HEK293 (cell line): ENCODE measurements around the gene DNER.

Experiments
- CTCF ChIP-seq: fragments of 450-650 bp; formaldehyde crosslinking; IDR thresholded peaks from 2 replicates; pipeline ENCODE4 v1.5.1; 2016; ENCODE audit warnings: missing biosample characterization, missing genetic modification characterization
- KLF1 ChIP-seq: fragments of 450-650 bp; formaldehyde crosslinking; IDR thresholded peaks from 2 replicates; pipeline ENCODE4 v1.5.1; 2016; ENCODE audit warnings: missing biosample characterization, missing genetic modification characterization
- PRDM1 ChIP-seq: fragments of 450-650 bp; formaldehyde crosslinking; IDR thresholded peaks from 2 replicates; pipeline ENCODE4; 2016; ENCODE audit warnings: missing biosample characterization, missing genetic modification characterization
- REST ChIP-seq: fragments of 450-650 bp; formaldehyde crosslinking; IDR thresholded peaks from 2 replicates; pipeline ENCODE4 v1.5.1; 2016; ENCODE audit warnings: missing biosample characterization, missing genetic modification characterization
- YY1 ChIP-seq: fragments of 450-650 bp; formaldehyde crosslinking; IDR thresholded peaks from 2 replicates; pipeline ENCODE4 v1.5.1; 2018; ENCODE audit warnings: missing biosample characterization, missing genetic modification characterization
- YY2 ChIP-seq: fragments of 450-650 bp; formaldehyde crosslinking; IDR thresholded peaks from 2 replicates; pipeline ENCODE4 v1.5.1; 2016; ENCODE audit warnings: missing biosample characterization, missing genetic modification characterization

- TF ChIP-seq CTCF, result no peak
- no peak for TF ChIP-seq PRDM1 (tag by site-specific recombination)
- TF ChIP-seq REST, result no peak
- no peak for TF ChIP-seq YY1 (tag by site-specific recombination)
- no peak for TF ChIP-seq KLF1 (tag by site-specific recombination)
- TF ChIP-seq YY2 (tag by site-specific recombination), result no peak
Measured at GRCh38 chr2:229731363-229731762, 17.0 kb upstream of the DNER start.
